ENCODE results near the gene UCMA. TPM values are rescaled to one million over a fixed set of nuclear protein-coding genes. Genes with fewer than 3 reads are reported as not detected.

Gene UCMA
- total RNA-seq, 1 donor from 2014 or later: not detected

GRCh38 chr10:13231808-13232207, 2.4 kb downstream of the UCMA start:
- peaks cover 6% of the 10 kb centered on the region for H3K4me1 Mint-ChIP-seq (ENCODE audit: low read depth, unreplicated experiment)
- no peak overlapping the region for H3K4me3 Mint-ChIP-seq (ENCODE audit: unreplicated experiment)
- no peaks in the 10 kb centered on the region for H3K36me3 Mint-ChIP-seq (ENCODE audit: low read depth, unreplicated experiment)
- Histone ChIP-seq H3K4me1 (ENCODE audit: insufficient read depth, low read length) (no peaks in the 10 kb centered on the region), H3K9ac (ENCODE audit: low read length) (no peak overlapping the region), H3K27me3 (ENCODE audit: insufficient read depth, low read length) (peaks cover 7% of the 10 kb centered on the region), H3K9me3 (ENCODE audit: insufficient read depth, low read depth, low read length) (no peaks in the 10 kb centered on the region), H3K36me3 (ENCODE audit: insufficient read depth, low read length) (no peaks in the 10 kb centered on the region), H4K20me1 (ENCODE audit: insufficient read depth, low read length) (no peaks in the 10 kb centered on the region), H3K79me2 (ENCODE audit: insufficient read depth, low read length) (no peaks in the 10 kb centered on the region), H3K27ac (ENCODE audit: low read depth, low read length) (no peak overlapping the region), H3K4me2 (ENCODE audit: low read length) (no peak overlapping the region), H2AFZ (ENCODE audit: low read depth, low read length) (no peak overlapping the region), H3K4me3 (ENCODE audit: insufficient read depth, low read depth, low read length) (no peak overlapping the region)
- DNase-seq (ENCODE audit: low read depth) (no peak), FAIRE-seq (no peak)
- H3K27ac Mint-ChIP-seq (ENCODE audit: unreplicated experiment): no peak overlapping the region
- no peaks in the 10 kb centered on the region for H3K9me3 Mint-ChIP-seq (ENCODE audit: unreplicated experiment)
- H3K27me3 Mint-ChIP-seq (ENCODE audit: low read depth, unreplicated experiment): peaks cover 26% of the 10 kb centered on the region
- no peak for TF ChIP-seq CTCF (IDR thresholded peaks at IDR 0.05; ENCODE audit: insufficient read depth, low read depth, low read length)
- no peak for TF ChIP-seq EZH2 (IDR thresholded peaks at IDR 0.05; ENCODE audit: insufficient read depth, low read length)

GRCh38 chr10:13231190-13231589, 3.0 kb downstream of the UCMA start:
- H3K27me3 ChIP-seq (ENCODE audit: insufficient read depth, low read length): peaks cover 7% of the 10 kb centered on the region
- H4K20me1 ChIP-seq (ENCODE audit: insufficient read depth, low read length): no peaks in the 10 kb centered on the region
- Mint-ChIP-seq H3K27me3 (ENCODE audit: low read depth, unreplicated experiment) (peaks cover 28% of the 10 kb centered on the region), H3K27ac (ENCODE audit: unreplicated experiment) (no peak overlapping the region), H3K4me3 (ENCODE audit: unreplicated experiment) (no peak overlapping the region), H3K36me3 (ENCODE audit: low read depth, unreplicated experiment) (no peaks in the 10 kb centered on the region), H3K4me1 (ENCODE audit: low read depth, unreplicated experiment) (peaks cover 6% of the 10 kb centered on the region), H3K9me3 (ENCODE audit: unreplicated experiment) (no peaks in the 10 kb centered on the region)
- H3K4me1 ChIP-seq (ENCODE audit: insufficient read depth, low read length): no peaks in the 10 kb centered on the region
- H3K27ac ChIP-seq (ENCODE audit: low read depth, low read length): no peak overlapping the region
- H3K36me3 ChIP-seq (ENCODE audit: insufficient read depth, low read length): no peaks in the 10 kb centered on the region
- FAIRE-seq (no peak), DNase-seq (ENCODE audit: low read depth) (no peak)
- no peaks in the 10 kb centered on the region for H3K79me2 ChIP-seq (ENCODE audit: insufficient read depth, low read length)
- H2AFZ ChIP-seq (ENCODE audit: low read depth, low read length): no peak overlapping the region
- H3K9me3 ChIP-seq (ENCODE audit: insufficient read depth, low read depth, low read length): no peaks in the 10 kb centered on the region
- no peak overlapping the region for H3K4me3 ChIP-seq (ENCODE audit: insufficient read depth, low read depth, low read length)
- TF ChIP-seq EZH2 (IDR thresholded peaks at IDR 0.05; ENCODE audit: insufficient read depth, low read length) (no peak), CTCF (IDR thresholded peaks at IDR 0.05; ENCODE audit: insufficient read depth, low read depth, low read length) (no peak)
- no peak overlapping the region for H3K9ac ChIP-seq (ENCODE audit: low read length)
- H3K4me2 ChIP-seq (ENCODE audit: low read length): no peak overlapping the region

DNA sequence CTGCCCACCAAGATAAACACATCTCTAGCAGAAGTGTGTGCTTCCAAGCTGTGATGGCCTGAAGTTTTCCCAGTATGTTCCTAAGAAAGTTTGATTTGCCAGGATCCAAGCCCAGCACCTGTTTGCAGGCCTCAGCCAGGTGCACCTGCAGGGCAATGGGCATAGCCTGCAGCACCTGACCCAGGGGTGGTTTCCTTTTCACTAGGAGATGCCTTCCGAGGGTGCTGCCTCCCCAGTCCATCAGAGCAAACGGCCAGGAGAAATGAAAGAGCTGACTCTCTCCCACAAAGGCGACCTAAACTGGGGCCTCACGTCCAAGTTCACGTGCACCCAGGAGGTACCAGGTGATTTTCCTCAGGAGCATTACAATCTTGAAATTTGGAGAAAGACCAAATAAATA, 7.1 kb downstream of the UCMA start:
- H2AFZ ChIP-seq (ENCODE audit: low read depth, low read length): no peak overlapping the region
- Mint-ChIP-seq H3K27ac (ENCODE audit: unreplicated experiment) (no peak overlapping the region), H3K27me3 (ENCODE audit: low read depth, unreplicated experiment) (peaks cover 21% of the 10 kb centered on the region), H3K4me3 (ENCODE audit: unreplicated experiment) (no peak overlapping the region), H3K9me3 (ENCODE audit: unreplicated experiment) (no peaks in the 10 kb centered on the region), H3K36me3 (ENCODE audit: low read depth, unreplicated experiment) (no peaks in the 10 kb centered on the region), H3K4me1 (ENCODE audit: low read depth, unreplicated experiment) (peaks cover 6% of the 10 kb centered on the region)
- H3K4me3 ChIP-seq (ENCODE audit: insufficient read depth, low read depth, low read length): no peak overlapping the region
- H3K9ac ChIP-seq (ENCODE audit: low read length): no peak overlapping the region
- H3K27me3 ChIP-seq (ENCODE audit: insufficient read depth, low read length): peaks cover 4% of the 10 kb centered on the region
- TF ChIP-seq CTCF (IDR thresholded peaks at IDR 0.05; ENCODE audit: insufficient read depth, low read depth, low read length) (no peak), EZH2 (IDR thresholded peaks at IDR 0.05; ENCODE audit: insufficient read depth, low read length) (no peak)
- no peak for FAIRE-seq
- no peak overlapping the region for H3K27ac ChIP-seq (ENCODE audit: low read depth, low read length)
- H4K20me1 ChIP-seq (ENCODE audit: insufficient read depth, low read length): no peaks in the 10 kb centered on the region
- no peaks in the 10 kb centered on the region for H3K4me1 ChIP-seq (ENCODE audit: insufficient read depth, low read length)
- H3K36me3 ChIP-seq (ENCODE audit: insufficient read depth, low read length): no peaks in the 10 kb centered on the region
- H3K4me2 ChIP-seq (ENCODE audit: low read length): no peak overlapping the region
- H3K9me3 ChIP-seq (ENCODE audit: insufficient read depth, low read depth, low read length): no peaks in the 10 kb centered on the region
- H3K79me2 ChIP-seq (ENCODE audit: insufficient read depth, low read length): no peaks in the 10 kb centered on the region
- no peak for DNase-seq (ENCODE audit: low read depth)

All from astrocyte (in vitro differentiated cells and primary cell).